ENCODE data around the gene PECR. TPM values are rescaled to one million over a fixed set of nuclear protein-coding genes. Genes with fewer than 3 reads are reported as not detected.
"Not testable (repeated sequence)": the region's sequence is repeated elsewhere in the genome, so short reads cannot be mapped to it uniquely, and the experiment has no call there.

Gene PECR
- total RNA-seq, 4 donors from 2014 or later, result 44.6 to 85.6 (median 54.3) TPM

DNA sequence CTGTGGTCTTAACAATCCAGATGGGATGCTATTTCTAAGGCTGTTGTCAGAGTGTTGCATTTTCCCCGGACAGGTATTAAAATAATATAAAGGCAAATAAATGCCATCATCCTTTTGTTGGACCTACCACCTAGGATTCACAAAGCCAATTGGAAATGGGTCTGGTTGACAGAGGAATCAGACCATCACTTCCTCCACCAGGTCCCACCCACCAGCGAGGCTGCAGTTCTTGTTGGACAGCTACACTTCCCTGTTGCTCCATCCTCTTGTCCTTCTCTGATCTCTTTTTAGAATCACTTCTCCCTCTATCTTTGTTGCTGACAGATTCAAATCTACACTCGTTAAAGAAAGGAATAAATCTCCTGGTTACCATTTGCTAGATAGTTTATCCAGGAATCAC is 1.2 kb upstream of the PECR start:
- H3K4me1 ChIP-seq, result peaks cover 0 to 8% (median 1%) of the 10 kb centered on the region in 4 donors
- no peaks in the 10 kb centered on the region for H3K36me3 ChIP-seq
- no peaks in the 10 kb centered on the region for H3K9me3 ChIP-seq
- no peak overlapping the region for H3K4me3 ChIP-seq
- TF ChIP-seq, protein P1, sequence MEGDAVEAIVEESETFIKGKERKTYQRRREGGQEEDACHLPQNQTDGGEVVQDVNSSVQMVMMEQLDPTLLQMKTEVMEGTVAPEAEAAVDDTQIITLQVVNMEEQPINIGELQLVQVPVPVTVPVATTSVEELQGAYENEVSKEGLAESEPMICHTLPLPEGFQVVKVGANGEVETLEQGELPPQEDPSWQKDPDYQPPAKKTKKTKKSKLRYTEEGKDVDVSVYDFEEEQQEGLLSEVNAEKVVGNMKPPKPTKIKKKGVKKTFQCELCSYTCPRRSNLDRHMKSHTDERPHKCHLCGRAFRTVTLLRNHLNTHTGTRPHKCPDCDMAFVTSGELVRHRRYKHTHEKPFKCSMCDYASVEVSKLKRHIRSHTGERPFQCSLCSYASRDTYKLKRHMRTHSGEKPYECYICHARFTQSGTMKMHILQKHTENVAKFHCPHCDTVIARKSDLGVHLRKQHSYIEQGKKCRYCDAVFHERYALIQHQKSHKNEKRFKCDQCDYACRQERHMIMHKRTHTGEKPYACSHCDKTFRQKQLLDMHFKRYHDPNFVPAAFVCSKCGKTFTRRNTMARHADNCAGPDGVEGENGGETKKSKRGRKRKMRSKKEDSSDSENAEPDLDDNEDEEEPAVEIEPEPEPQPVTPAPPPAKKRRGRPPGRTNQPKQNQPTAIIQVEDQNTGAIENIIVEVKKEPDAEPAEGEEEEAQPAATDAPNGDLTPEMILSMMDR (IDR thresholded peaks at IDR 0.05), result no peak
- TF ChIP-seq POLR2A (IDR thresholded peaks at IDR 0.05), result no peak
- no peaks in the 10 kb centered on the region for H3K27me3 ChIP-seq
- peak in 1 of 3 donors; percentile 53 for DNase-seq
- H3K27ac ChIP-seq, result peak overlapping the region in 1 of 4 donors; percentile 76

DNA sequence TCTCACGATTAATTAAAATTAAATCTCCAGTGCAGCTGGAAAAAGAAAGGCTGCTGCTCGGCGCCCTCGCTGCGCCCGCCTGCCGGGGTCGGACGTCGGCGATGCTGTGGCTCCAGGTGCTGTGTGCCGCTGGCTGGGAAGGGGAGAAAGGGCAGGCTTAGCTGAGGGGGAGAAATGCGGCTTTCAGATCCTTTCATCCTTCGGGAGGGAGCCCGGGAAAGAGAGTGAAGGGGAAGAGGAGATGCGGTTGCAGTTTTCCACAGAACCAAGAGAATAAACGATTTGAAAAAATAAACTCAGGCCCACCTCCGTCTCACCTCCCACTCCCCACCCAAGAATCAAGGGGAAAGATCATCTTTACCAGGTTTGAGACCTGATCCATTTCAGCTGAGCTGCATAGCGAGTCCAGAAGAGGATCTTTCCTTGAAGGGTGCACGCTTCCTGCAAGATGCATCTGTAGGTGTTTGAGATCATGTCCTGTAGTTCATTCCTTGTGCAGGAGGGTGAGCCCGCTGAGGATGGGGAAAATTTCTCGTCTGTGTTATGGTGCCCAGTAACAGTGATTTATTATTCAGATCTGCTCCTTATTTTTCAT is 605 bp upstream of the PECR start:
- H3K36me3 ChIP-seq, result no peaks in the 10 kb centered on the region
- peaks cover 0 to 8% (median 3%) of the 10 kb centered on the region in 4 donors for H3K4me1 ChIP-seq
- no peaks in the 10 kb centered on the region for H3K27me3 ChIP-seq
- peak overlapping the region; percentile 51 to 83 (median 68) for H3K4me3 ChIP-seq
- H3K27ac ChIP-seq, result peak overlapping the region in 3 of 4 donors; percentile 36 to 76 (median 38)
- no peak for DNase-seq
- TF ChIP-seq, protein P1 (IDR thresholded peaks at IDR 0.05), result no peak
- no peak for TF ChIP-seq POLR2A (IDR thresholded peaks at IDR 0.05)
- H3K9me3 ChIP-seq, result no peaks in the 10 kb centered on the region

DNA sequence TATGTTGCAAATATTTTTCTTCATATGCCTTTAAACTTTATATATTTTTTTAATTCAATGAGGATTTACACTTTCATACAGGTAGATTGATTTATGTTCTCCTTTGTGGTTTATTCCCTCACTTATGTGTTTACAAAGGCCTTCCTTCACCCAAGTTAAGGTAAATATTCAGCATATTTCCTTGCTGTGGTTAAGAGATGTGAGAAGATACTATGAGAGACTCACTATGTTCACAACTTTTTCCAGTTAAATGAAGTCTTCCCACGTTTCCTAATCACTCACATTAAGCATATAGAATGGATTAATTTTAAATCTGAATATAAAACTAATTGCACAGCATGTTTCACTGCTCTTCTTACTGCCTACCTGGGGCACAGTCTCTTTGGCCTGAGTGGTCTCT is 597 bp downstream of the PECR start:
- Histone ChIP-seq H3K4me3 (peak overlapping the region; percentile 51 to 83 (median 68)), H3K4me1 (peaks cover 0 to 16% (median 4%) of the 10 kb centered on the region in 4 donors), H3K27me3 (no peaks in the 10 kb centered on the region), H3K27ac (peak overlapping the region; percentile 36 to 76 (median 55)), H3K9me3 (no peaks in the 10 kb centered on the region), H3K36me3 (no peaks in the 10 kb centered on the region)
- no peak for DNase-seq
- TF ChIP-seq POLR2A (IDR thresholded peaks at IDR 0.05), result no peak
- TF ChIP-seq, protein P1 (IDR thresholded peaks at IDR 0.05), result no peak

DNA sequence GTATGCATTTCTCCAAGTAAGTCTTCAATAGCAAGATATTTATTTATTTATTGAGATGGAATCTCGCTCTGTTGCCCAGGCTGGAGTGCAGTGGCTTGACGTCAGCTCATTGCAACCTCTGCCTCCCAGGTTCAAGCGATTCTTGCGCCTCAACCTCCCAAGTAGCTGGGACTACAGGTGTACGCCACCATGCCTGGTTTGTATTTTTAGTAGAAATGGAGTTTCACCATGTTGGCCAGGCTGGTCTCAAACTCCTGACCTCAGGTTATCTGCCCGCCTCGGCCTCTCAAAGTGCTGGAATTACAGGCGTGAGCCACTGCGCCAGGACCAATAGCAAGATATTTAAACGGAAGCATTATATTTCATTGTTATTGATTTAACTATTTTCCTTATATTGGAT is 1.6 kb downstream of the PECR start:
- DNase-seq, H3K27me3 ChIP-seq, H3K36me3 ChIP-seq, H3K27ac ChIP-seq, H3K9me3 ChIP-seq: not testable (repeated sequence)
- Histone ChIP-seq H3K4me1 (peaks cover 0 to 16% (median 4%) of the 10 kb centered on the region in 4 donors), H3K4me3 (peak overlapping the region in 1 of 4 donors; percentile 83)

DNA sequence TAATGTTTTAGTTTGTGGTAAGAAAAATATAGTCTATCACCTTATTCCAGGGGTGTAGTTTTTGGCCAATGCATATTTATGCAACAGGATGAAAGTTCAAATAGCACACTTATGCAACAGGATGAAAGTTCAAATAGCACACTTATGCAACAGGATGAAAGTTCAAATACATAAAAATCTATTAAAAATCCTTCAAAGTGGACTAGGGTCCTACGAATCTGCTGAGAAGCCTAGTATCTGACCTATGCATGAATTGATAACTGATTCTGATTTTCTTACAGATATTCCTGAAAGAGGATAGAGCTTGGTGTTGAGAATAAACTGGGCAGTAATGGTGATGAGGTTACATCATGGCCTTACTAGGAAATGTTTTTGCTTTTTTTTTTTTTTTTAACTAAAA is 2.8 kb downstream of the PECR start:
- Histone ChIP-seq H3K27me3 (no peaks in the 10 kb centered on the region), H3K27ac (peak overlapping the region in 1 of 4 donors; percentile 16), H3K4me1 (peaks cover 0 to 16% (median 0%) of the 10 kb centered on the region in 4 donors), H3K9me3 (no peaks in the 10 kb centered on the region), H3K4me3 (no peak overlapping the region), H3K36me3 (peaks cover 0 to 3% (median 0%) of the 10 kb centered on the region in 3 donors)
- TF ChIP-seq POLR2A (IDR thresholded peaks at IDR 0.05), result no peak
- TF ChIP-seq, protein P1 (IDR thresholded peaks at IDR 0.05), result no peak
- no peak for DNase-seq

DNA sequence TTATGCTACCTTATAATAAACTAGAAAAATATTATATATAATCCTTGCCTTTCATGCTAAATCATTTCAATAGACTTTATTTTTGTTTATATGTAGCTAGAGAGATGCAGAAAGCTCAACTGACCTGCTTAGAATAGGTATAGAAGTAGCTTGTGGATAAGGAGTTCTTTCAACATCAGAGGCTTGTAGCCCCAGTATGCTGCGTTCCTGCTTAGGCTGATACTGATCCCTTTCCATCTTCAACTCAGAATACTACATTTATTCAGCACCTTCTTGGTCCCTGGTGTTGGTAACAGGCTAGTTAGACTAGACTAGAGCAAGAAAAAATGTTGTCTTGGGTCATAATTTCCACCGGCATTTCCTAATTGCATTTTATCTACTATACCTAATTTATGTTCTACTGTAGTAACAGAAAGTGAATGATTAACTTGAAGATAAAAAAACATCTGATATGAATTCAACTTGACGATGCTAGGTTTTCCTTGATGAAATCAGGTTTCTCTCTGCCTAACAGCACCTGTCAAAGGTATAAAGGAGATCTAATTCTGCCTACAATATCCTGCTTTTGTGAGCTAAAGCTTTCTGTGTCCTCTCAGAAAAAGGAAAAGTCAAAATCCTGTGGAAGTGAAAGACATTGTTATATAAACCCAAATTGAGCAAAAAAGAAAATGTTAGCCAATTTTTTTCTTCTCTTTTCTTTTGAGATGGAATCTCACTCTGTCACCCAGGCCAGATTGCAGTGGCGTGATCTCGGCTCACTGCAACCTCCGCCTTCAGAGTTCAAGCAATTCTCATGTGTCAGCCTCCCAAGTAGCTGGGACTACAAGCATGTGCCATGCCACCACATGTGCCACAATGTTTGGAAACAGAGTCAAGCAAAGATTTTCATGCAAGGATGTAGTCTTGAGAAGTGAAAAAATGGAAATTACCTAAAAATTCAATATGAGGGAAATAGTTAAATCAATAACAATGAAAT is 5.8 kb downstream of the PECR start:
- Histone ChIP-seq H3K4me1 (peaks cover 0 to 13% (median 0%) of the 10 kb centered on the region in 4 donors), H3K36me3 (peaks cover 0 to 5% (median 0%) of the 10 kb centered on the region in 3 donors), H3K4me3 (no peak overlapping the region), H3K9me3 (no peaks in the 10 kb centered on the region), H3K27ac (peak overlapping the region in 2 of 4 donors; percentile 18 to 62), H3K27me3 (no peaks in the 10 kb centered on the region)
- TF ChIP-seq POLR2A (IDR thresholded peaks at IDR 0.05), result no peak
- TF ChIP-seq, protein P1 (IDR thresholded peaks at IDR 0.05), result no peak
- DNase-seq, result no peak

All from Peyer's patch (tissue), 4 donors.